ENCODE data around the gene SCYGR2.

DNA sequence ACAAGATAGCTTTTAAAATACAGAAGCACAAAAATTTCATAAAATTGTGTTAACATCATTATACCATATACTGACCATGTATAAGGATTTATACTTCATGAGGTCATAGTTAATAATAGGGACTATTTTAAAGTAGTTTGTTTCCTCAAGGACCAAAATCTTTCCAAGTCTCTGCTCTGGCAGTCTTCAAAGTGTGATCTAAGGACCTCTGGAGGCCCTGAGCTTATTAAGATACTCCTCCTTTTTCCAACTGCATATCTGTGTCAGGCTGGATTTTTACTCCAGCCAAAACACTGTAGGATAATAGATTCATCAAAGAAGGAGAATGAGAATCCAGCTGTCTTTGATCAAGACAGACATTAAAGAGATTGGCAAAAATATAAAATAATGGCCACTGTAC, 1.7 kb upstream of the SCYGR2 start:
- TF ChIP-seq, protein P1, sequence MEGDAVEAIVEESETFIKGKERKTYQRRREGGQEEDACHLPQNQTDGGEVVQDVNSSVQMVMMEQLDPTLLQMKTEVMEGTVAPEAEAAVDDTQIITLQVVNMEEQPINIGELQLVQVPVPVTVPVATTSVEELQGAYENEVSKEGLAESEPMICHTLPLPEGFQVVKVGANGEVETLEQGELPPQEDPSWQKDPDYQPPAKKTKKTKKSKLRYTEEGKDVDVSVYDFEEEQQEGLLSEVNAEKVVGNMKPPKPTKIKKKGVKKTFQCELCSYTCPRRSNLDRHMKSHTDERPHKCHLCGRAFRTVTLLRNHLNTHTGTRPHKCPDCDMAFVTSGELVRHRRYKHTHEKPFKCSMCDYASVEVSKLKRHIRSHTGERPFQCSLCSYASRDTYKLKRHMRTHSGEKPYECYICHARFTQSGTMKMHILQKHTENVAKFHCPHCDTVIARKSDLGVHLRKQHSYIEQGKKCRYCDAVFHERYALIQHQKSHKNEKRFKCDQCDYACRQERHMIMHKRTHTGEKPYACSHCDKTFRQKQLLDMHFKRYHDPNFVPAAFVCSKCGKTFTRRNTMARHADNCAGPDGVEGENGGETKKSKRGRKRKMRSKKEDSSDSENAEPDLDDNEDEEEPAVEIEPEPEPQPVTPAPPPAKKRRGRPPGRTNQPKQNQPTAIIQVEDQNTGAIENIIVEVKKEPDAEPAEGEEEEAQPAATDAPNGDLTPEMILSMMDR (IDR thresholded peaks at IDR 0.05 in 8 of 11, conservative IDR thresholded peaks at IDR 0.05 in 3 of 11), result no peak
- no peak for TF ChIP-seq POLR2A (IDR thresholded peaks at IDR 0.05)

Measured in spleen (tissue), 7 donors.